B cell (primary cell): Measurements from ENCODE around the gene ATP2B3. TPM values are rescaled to one million over a fixed set of nuclear protein-coding genes. Genes with fewer than 3 reads are reported as not detected.

Source experiments
- ATAC-seq: fragments of 200-7000 bp; cut with Tn5 transposase; one replicate; pipeline ENCODE4 v1.10.0; 2021; ENCODE audit warnings: low read depth, mild to moderate bottlenecking, moderate number of reproducible peaks, moderate library complexity
- CTCF ChIA-PET: fragments of 350-600 bp; sonication (Branson Sonifier 250); formaldehyde crosslinking; loops from one replicate; lab custom pipeline; 2021; ENCODE audit warnings: antibody characterized with exemption, inconsistent platforms; lab: Charles Lee
- POLR2A ChIA-PET: fragments of 350-600 bp; sonication (Branson Sonifier 250); formaldehyde crosslinking; loops from one replicate; lab custom pipeline; 2021; ENCODE audit warnings: antibody characterized with exemption; lab: Charles Lee
- DNase-seq: peaks from one replicate; pipeline ENCODE4 v3.0.0; 2013
- H2AFZ ChIP-seq: 2 replicates; pipeline ENCODE4 v1.6.1; 2012; ENCODE audit warnings: mild to moderate bottlenecking, low read depth, low read length; ENCODE audit not compliant: insufficient read depth, poor library complexity, severe bottlenecking
- H3K27ac ChIP-seq, 2 donors: 1 replicate in 1 of 2; 2 replicates in 1 of 2; pipeline ENCODE4 v1.5.1; 2012 to 2013; ENCODE audit warnings: low read length in 2 of 2, mild to moderate bottlenecking in 2 of 2, moderate library complexity in 1 of 2
- H3K27me3 ChIP-seq, 4 experiments: fragments of 200-600 bp in 1 of 4; sonication (generic) in 1 of 4; replicated peaks in 1 of 4; 1 replicate in 2 of 4; 2 replicates in 2 of 4; pipeline versions ENCODE4 v1.6.1 to v1.7.0; 2013 to 2016; ENCODE audit warnings: low read length in 3 of 4, mild to moderate bottlenecking in 2 of 4, mixed read lengths in 1 of 4, moderate library complexity in 1 of 4; ENCODE audit not compliant: insufficient read depth in 4 of 4, control insufficient read depth in 3 of 4; ENCODE audit errors: control extremely low read depth in 1 of 4
- H3K36me3 ChIP-seq, 2 experiments: replicated peaks in 1 of 2; 1 replicate in 1 of 2; 2 replicates in 1 of 2; pipeline versions ENCODE4 v1.6.1 to v1.7.1; 2013; ENCODE audit warnings: low read length in 1 of 2; ENCODE audit not compliant: insufficient read depth in 2 of 2, control insufficient read depth in 1 of 2; ENCODE audit errors: control extremely low read depth in 1 of 2, extremely low read depth in 1 of 2
- H3K4me1 ChIP-seq, 2 donors: fragments of 200-600 bp in 1 of 2; sonication (generic) in 1 of 2; 1 replicate in 1 of 2; 2 replicates in 1 of 2; pipeline versions ENCODE4 v1.5.1 to v1.6.1; 2013 to 2017; ENCODE audit warnings: low read length in 2 of 2; ENCODE audit not compliant: control insufficient read depth in 2 of 2, insufficient read depth in 2 of 2
- H3K4me2 ChIP-seq: replicated peaks from 2 replicates; pipeline ENCODE3; 2012; ENCODE audit warnings: mild to moderate bottlenecking, low read depth, low read length; ENCODE audit not compliant: poor library complexity, severe bottlenecking
- H3K4me3 ChIP-seq, 5 experiments: fragments of 200-600 bp in 1 of 5; sonication (generic) in 1 of 5; 1 replicate in 3 of 5; 2 replicates in 2 of 5; pipeline versions ENCODE4 v1.5.1 to v1.7.0; 2011 to 2016; ENCODE audit warnings: low read length in 4 of 5, mild to moderate bottlenecking in 4 of 5, low read depth in 2 of 5, control low read depth in 1 of 5, moderate library complexity in 1 of 5; ENCODE audit not compliant: insufficient read depth in 1 of 5; ENCODE audit errors: control extremely low read depth in 1 of 5, extremely low read depth in 1 of 5
- H3K79me2 ChIP-seq: fragments of 200-600 bp; sonication (generic); one replicate; pipeline ENCODE4 v1.6.0; 2016; ENCODE audit warnings: low read length; ENCODE audit not compliant: control insufficient read depth, insufficient read depth
- H3K9ac ChIP-seq: fragments of 200-600 bp; sonication (generic); 2 replicates; pipeline ENCODE4 v1.6.1; 2017; ENCODE audit warnings: mild to moderate bottlenecking, low read length, moderate library complexity
- H3K9me3 ChIP-seq, 3 donors: one replicate each; pipeline versions ENCODE4 v1.6.1 to v1.7.1; 2013; ENCODE audit warnings: low read length in 2 of 3; ENCODE audit not compliant: control insufficient read depth in 2 of 3, insufficient read depth in 1 of 3; ENCODE audit errors: control extremely low read depth in 1 of 3
- H4K20me1 ChIP-seq: 2 replicates; pipeline ENCODE4 v1.6.0; 2012; ENCODE audit warnings: mild to moderate bottlenecking, low read length; ENCODE audit not compliant: insufficient read depth, control insufficient read depth, poor library complexity, severe bottlenecking
- H3K27ac Mint-ChIP-seq: one replicate; pipeline ENCODE4 v1.8.0; 2021; ENCODE audit warnings: mixed read lengths
- H3K27me3 Mint-ChIP-seq: one replicate; pipeline ENCODE4 v1.8.0; 2021; ENCODE audit warnings: mixed read lengths
- H3K4me1 Mint-ChIP-seq: one replicate; pipeline ENCODE4 v1.8.0; 2021; ENCODE audit warnings: mixed read lengths
- H3K4me3 Mint-ChIP-seq: one replicate; pipeline ENCODE4 v1.8.0; 2021; ENCODE audit warnings: mixed read lengths
- H3K9me3 Mint-ChIP-seq: one replicate; pipeline ENCODE4 v1.8.0; 2022; ENCODE audit warnings: mixed read lengths; ENCODE audit not compliant: insufficient read depth
- CTCF ChIP-seq: fragments of 200-600 bp; IDR thresholded peaks from one replicate; pipeline ENCODE4 v1.8.0; 2022; ENCODE audit warnings: antibody characterized with exemption, mild to moderate bottlenecking
- EZH2 ChIP-seq: IDR thresholded peaks from 2 replicates; pipeline ENCODE4 v1.6.1; 2012; ENCODE audit warnings: borderline replicate concordance, low read depth, mild to moderate bottlenecking, moderate library complexity, low read length; ENCODE audit not compliant: insufficient read depth, poor library complexity, severe bottlenecking
- WGBS: methylation state at CpG from one replicate; pipeline ENCODE4 v1.1.5; 2013; ENCODE audit warnings: missing lambda C conversion rate; ENCODE audit not compliant: insufficient coverage; 5-methylcytosine and 5-hydroxymethylcytosine counted together
- intact Hi-C: fragments of 100-400 bp; cut with micrococcal nuclease; formaldehyde crosslinking; loops from one replicate; pipeline ENCODE4 v1.10.0; 2022
- polyA plus RNA-seq: library from polyadenylated mRNA; depleted of rRNA; stranded (reverse); fragments of >200 nt; gene quantifications from 2 replicates; pipeline ENCODE4 v1.2.3, GENCODE V29; 2012
- total RNA-seq, 2 donors: library from RNA; stranded (reverse); fragments of 120-200 nt in 1 of 2; gene quantifications; 1 replicate in 1 of 2; 2 replicates in 1 of 2; pipeline versions ENCODE4 v1.2.3 to v1.2.4, GENCODE V29; 2013 to 2022

Gene ATP2B3
- total and polyA plus RNA-seq, 2 donors (not counting 1 experiment from before 2014, with no cell fraction given) = not detected

- Histone ChIP-seq H3K4me1 (no peaks in the 10 kb centered on the region), H3K27ac (no peak overlapping the region), H3K27me3 (no peaks in the 10 kb centered on the region), H3K9me3 (no peaks in the 10 kb centered on the region), H3K9ac (no peak overlapping the region), H2AFZ (no peak overlapping the region), H3K4me2 (no peak overlapping the region), H3K79me2 (no peaks in the 10 kb centered on the region), H3K36me3 (no peaks in the 10 kb centered on the region), H3K4me3 (no peak overlapping the region), H4K20me1 (no peaks in the 10 kb centered on the region)
- Mint-ChIP-seq H3K4me1 (peaks cover 3% of the 10 kb centered on the region), H3K9me3 (no peaks in the 10 kb centered on the region), H3K27ac (no peak overlapping the region), H3K27me3 (no peaks in the 10 kb centered on the region), H3K4me3 (no peak overlapping the region)
- ChIA-PET CTCF (interaction anchor here (0.5 to 1.0 kb wide), 3 partner anchors 11 to 742 kb away, joined by 3 read pairs; no protein-coding TSS in a partner anchor), POLR2A (no interaction called here)
- 77% methylated on average over 4 of the region's 9 CpGs for WGBS
- no peak for DNase-seq
- TF ChIP-seq CTCF (no peak), EZH2 (no peak)
- intact Hi-C loops = no loop called here
- ATAC-seq = no peak
Measured at GRCh38 chrX:153565996-153566580, 48.6 kb downstream of the ATP2B3 start.

GRCh38 chrX:153568451-153569011 is 51.1 kb downstream of the ATP2B3 start:
- no peak overlapping the region for H3K4me3 ChIP-seq
- H3K27me3 ChIP-seq = no peaks in the 10 kb centered on the region
- no peaks in the 10 kb centered on the region for H3K79me2 ChIP-seq
- ATAC-seq (no peak), DNase-seq (no peak)
- no peaks in the 10 kb centered on the region for H3K27me3 Mint-ChIP-seq
- peaks cover under 1% of the 10 kb centered on the region for H3K4me1 Mint-ChIP-seq
- H3K4me1 ChIP-seq = no peaks in the 10 kb centered on the region
- no peak overlapping the region for H3K4me2 ChIP-seq
- no peak overlapping the region for H3K27ac Mint-ChIP-seq
- intact Hi-C loops = no loop called here
- no peaks in the 10 kb centered on the region for H3K36me3 ChIP-seq
- no peak overlapping the region for H2AFZ ChIP-seq
- H3K27ac ChIP-seq = no peak overlapping the region
- no peak overlapping the region for H3K4me3 Mint-ChIP-seq
- H3K9me3 ChIP-seq = no peaks in the 10 kb centered on the region
- 78% methylated on average over 11 of the region's 21 CpGs for WGBS
- ChIA-PET POLR2A (no interaction called here), CTCF (interaction anchor here (0.7 kb wide), 1 partner anchor 614 kb away, joined by 3 read pairs; no protein-coding TSS in a partner anchor)
- no peaks in the 10 kb centered on the region for H3K9me3 Mint-ChIP-seq
- no peak overlapping the region for H3K9ac ChIP-seq
- no peaks in the 10 kb centered on the region for H4K20me1 ChIP-seq
- TF ChIP-seq CTCF = no peak
- no peak for TF ChIP-seq EZH2
